ENCODE results near the gene SORCS2.

Gene SORCS2

DNA sequence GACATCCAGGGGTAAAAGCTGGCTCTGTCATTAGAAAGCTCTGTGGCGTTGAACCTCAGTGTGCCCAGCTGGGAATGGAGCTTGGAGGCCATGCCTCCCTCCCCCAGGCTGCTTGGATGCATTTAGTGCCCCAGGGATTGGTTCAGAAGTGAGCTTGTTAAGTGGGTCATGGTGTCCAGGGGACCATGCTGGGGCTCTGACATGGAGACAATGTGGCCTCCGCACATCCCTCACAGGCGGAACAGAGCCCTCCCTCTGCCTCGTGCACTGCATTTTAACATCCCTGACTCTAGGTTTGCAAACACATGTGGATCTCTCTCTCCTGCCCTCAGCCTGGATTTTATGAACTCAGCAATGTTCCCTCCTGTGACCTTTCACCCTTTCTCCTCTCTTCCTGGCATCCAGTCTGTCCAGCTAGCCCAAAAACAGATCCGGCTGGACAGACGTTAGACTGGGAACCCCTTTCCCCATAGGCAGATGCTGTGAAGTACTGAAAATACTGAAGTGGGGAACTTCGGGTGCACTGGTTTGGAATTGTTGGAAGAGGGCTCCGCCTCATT is 81.5 kb downstream of the SORCS2 start:
- H2BK5ac ChIP-seq (ENCODE audit: low read depth, low read length, poor library complexity), result no peak overlapping the region
- no peak overlapping the region for H2AFZ ChIP-seq (ENCODE audit: insufficient read depth, low read length, poor library complexity)
- no peak overlapping the region for H2AK5ac ChIP-seq (ENCODE audit: low read length)
- no peak overlapping the region for H4K12ac ChIP-seq (ENCODE audit: low read depth, low read length)
- H3K9ac ChIP-seq (ENCODE audit: low read length), result no peak overlapping the region
- H3K4me3 ChIP-seq (ENCODE audit: low read depth, low read length), result no peak overlapping the region
- H2BK12ac ChIP-seq (ENCODE audit: low read length), result no peak overlapping the region
- H3K9me3 ChIP-seq (ENCODE audit: insufficient read depth, low read depth, low read length), result peaks cover 2% of the 10 kb centered on the region
- peaks cover 0 to 4% of the 10 kb centered on the region in 2 experiments for H3K4me1 ChIP-seq (ENCODE audit: control insufficient read depth in 1 of 2, insufficient read depth in 2 of 2, low read length in 2 of 2)
- no peaks in the 10 kb centered on the region for H3K79me2 ChIP-seq (ENCODE audit: control insufficient read depth, insufficient read depth, low read length, poor library complexity)
- DNase-seq, result no peak
- H3K18ac ChIP-seq (ENCODE audit: low read length), result no peak overlapping the region
- H4K91ac ChIP-seq (ENCODE audit: low read depth, low read length), result no peak overlapping the region
- no peaks in the 10 kb centered on the region for H3K79me1 ChIP-seq (ENCODE audit: low read length)
- no peak overlapping the region for H3K23ac ChIP-seq (ENCODE audit: low read length)
- no peak overlapping the region for H2BK120ac ChIP-seq (ENCODE audit: insufficient read depth, low read length, poor library complexity)
- H4K8ac ChIP-seq (ENCODE audit: low read depth, low read length), result no peak overlapping the region
- no peak overlapping the region for H3K4ac ChIP-seq (ENCODE audit: low read depth, low read length)
- no peak overlapping the region for H3K27ac ChIP-seq (ENCODE audit: low read depth, low read length)
- no peak overlapping the region for H3K14ac ChIP-seq (ENCODE audit: low read length)
- no peaks in the 10 kb centered on the region for H3K36me3 ChIP-seq (ENCODE audit: control insufficient read depth in 1 of 2, insufficient read depth in 2 of 2, low read length in 2 of 2)
- no CpG with 5 or more reads among the region's 8 CpGs for WGBS (ENCODE audit: extremely low coverage, insufficient coverage, insufficient read length)
- no peaks in the 10 kb centered on the region for H3K27me3 ChIP-seq (ENCODE audit: insufficient read depth, low read length)
- no peak overlapping the region for H3K4me2 ChIP-seq (ENCODE audit: low read length)

GRCh38 chr4:7275067-7275466 is 82.7 kb downstream of the SORCS2 start:
- H3K27ac ChIP-seq (ENCODE audit: low read depth, low read length), result no peak overlapping the region

DNA sequence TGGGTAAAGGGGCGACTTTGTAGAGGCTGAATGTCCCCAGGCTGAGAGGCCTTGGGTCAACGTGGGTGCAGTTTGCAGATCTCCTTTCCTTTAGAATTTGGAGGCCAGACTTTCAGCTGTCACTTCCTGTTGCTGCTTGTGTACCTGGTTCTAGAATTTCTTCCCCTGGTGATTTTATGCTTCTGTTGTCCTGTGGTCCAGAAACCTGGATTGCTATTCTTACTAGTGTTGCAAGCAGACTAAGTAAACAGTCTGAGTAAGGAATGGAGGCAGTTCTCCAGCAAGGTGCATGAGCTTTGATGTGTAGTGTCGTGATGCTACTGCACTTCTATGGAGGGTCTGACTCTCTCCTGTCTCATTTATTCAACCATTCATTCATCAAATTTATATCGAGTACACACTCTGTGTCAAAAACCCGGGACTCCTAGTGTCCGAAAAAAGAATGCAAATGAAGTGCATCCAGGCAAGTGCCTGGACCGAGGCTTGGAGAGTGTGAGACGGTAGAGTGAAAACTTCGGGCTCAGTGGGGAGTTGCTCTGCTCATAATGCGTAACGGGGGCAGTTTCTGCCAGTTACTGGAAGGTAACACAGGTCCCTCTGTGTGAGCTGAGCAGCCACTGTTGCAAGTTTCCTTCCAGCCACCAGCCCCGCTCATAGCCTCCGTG is 83.3 kb downstream of the SORCS2 start:
- Histone ChIP-seq H4K91ac (ENCODE audit: low read depth, low read length) (no peak overlapping the region), H2BK120ac (ENCODE audit: insufficient read depth, low read length, poor library complexity) (no peak overlapping the region), H3K9ac (ENCODE audit: low read length) (no peak overlapping the region), H4K12ac (ENCODE audit: low read depth, low read length) (no peak overlapping the region), H3K23ac (ENCODE audit: low read length) (no peak overlapping the region), H2AFZ (ENCODE audit: insufficient read depth, low read length, poor library complexity) (no peak overlapping the region), H3K27me3 (ENCODE audit: insufficient read depth, low read length) (no peaks in the 10 kb centered on the region), H3K4ac (ENCODE audit: low read depth, low read length) (no peak overlapping the region), H2BK12ac (ENCODE audit: low read length) (no peak overlapping the region), H2AK5ac (ENCODE audit: low read length) (no peak overlapping the region), H4K8ac (ENCODE audit: low read depth, low read length) (no peak overlapping the region), H3K4me2 (ENCODE audit: low read length) (no peak overlapping the region), H3K18ac (ENCODE audit: low read length) (no peak overlapping the region), H3K4me1 (ENCODE audit: control insufficient read depth in 1 of 2, insufficient read depth in 2 of 2, low read length in 2 of 2) (peaks cover 0 to 4% of the 10 kb centered on the region in 2 experiments), H3K36me3 (ENCODE audit: control insufficient read depth in 1 of 2, insufficient read depth in 2 of 2, low read length in 2 of 2) (no peaks in the 10 kb centered on the region), H3K27ac (ENCODE audit: low read depth, low read length) (no peak overlapping the region), H2BK5ac (ENCODE audit: low read depth, low read length, poor library complexity) (no peak overlapping the region), H3K9me3 (ENCODE audit: insufficient read depth, low read depth, low read length) (no peaks in the 10 kb centered on the region), H3K79me1 (ENCODE audit: low read length) (no peaks in the 10 kb centered on the region), H3K79me2 (ENCODE audit: control insufficient read depth, insufficient read depth, low read length, poor library complexity) (no peaks in the 10 kb centered on the region), H3K14ac (ENCODE audit: low read length) (no peak overlapping the region), H3K4me3 (ENCODE audit: low read depth, low read length) (no peak overlapping the region)
- no peak for DNase-seq
- WGBS (ENCODE audit: extremely low coverage, insufficient coverage, insufficient read length), result no CpG with 5 or more reads among the region's 13 CpGs

More at GRCh38 chr4:7275067-7275466, 82.7 kb downstream of the SORCS2 start:
- Histone ChIP-seq H3K14ac (ENCODE audit: low read length) (no peak overlapping the region), H3K27me3 (ENCODE audit: insufficient read depth, low read length) (no peaks in the 10 kb centered on the region), H3K18ac (ENCODE audit: low read length) (no peak overlapping the region), H3K9me3 (ENCODE audit: insufficient read depth, low read depth, low read length) (peaks cover 1% of the 10 kb centered on the region), H3K36me3 (ENCODE audit: control insufficient read depth in 1 of 2, insufficient read depth in 2 of 2, low read length in 2 of 2) (no peaks in the 10 kb centered on the region), H2AK5ac (ENCODE audit: low read length) (no peak overlapping the region), H3K79me1 (ENCODE audit: low read length) (no peaks in the 10 kb centered on the region), H3K9ac (ENCODE audit: low read length) (no peak overlapping the region), H4K91ac (ENCODE audit: low read depth, low read length) (no peak overlapping the region), H3K23ac (ENCODE audit: low read length) (no peak overlapping the region), H4K8ac (ENCODE audit: low read depth, low read length) (no peak overlapping the region), H2BK5ac (ENCODE audit: low read depth, low read length, poor library complexity) (no peak overlapping the region), H3K4me2 (ENCODE audit: low read length) (no peak overlapping the region), H3K4me1 (ENCODE audit: control insufficient read depth in 1 of 2, insufficient read depth in 2 of 2, low read length in 2 of 2) (peaks cover 0 to 4% of the 10 kb centered on the region in 2 experiments), H3K4me3 (ENCODE audit: low read depth, low read length) (no peak overlapping the region), H2AFZ (ENCODE audit: insufficient read depth, low read length, poor library complexity) (no peak overlapping the region), H3K79me2 (ENCODE audit: control insufficient read depth, insufficient read depth, low read length, poor library complexity) (no peaks in the 10 kb centered on the region), H2BK120ac (ENCODE audit: insufficient read depth, low read length, poor library complexity) (no peak overlapping the region), H2BK12ac (ENCODE audit: low read length) (no peak overlapping the region), H3K4ac (ENCODE audit: low read depth, low read length) (no peak overlapping the region), H4K12ac (ENCODE audit: low read depth, low read length) (no peak overlapping the region)
- WGBS (ENCODE audit: extremely low coverage, insufficient coverage, insufficient read length), result no CpG with 5 or more reads among the region's 5 CpGs
- no peak for DNase-seq

- Histone ChIP-seq H3K27ac (ENCODE audit: low read depth, low read length) (no peak overlapping the region), H4K8ac (ENCODE audit: low read depth, low read length) (no peak overlapping the region), H2BK5ac (ENCODE audit: low read depth, low read length, poor library complexity) (no peak overlapping the region), H3K18ac (ENCODE audit: low read length) (no peak overlapping the region), H3K9ac (ENCODE audit: low read length) (no peak overlapping the region), H3K14ac (ENCODE audit: low read length) (no peak overlapping the region), H3K9me3 (ENCODE audit: insufficient read depth, low read depth, low read length) (no peaks in the 10 kb centered on the region), H3K23ac (ENCODE audit: low read length) (no peak overlapping the region), H4K91ac (ENCODE audit: low read depth, low read length) (no peak overlapping the region), H3K4me1 (ENCODE audit: control insufficient read depth in 1 of 2, insufficient read depth in 2 of 2, low read length in 2 of 2) (peaks cover 2 to 10% of the 10 kb centered on the region in 2 experiments), H2BK12ac (ENCODE audit: low read length) (no peak overlapping the region), H2AFZ (ENCODE audit: insufficient read depth, low read length, poor library complexity) (no peak overlapping the region), H3K4me3 (ENCODE audit: low read depth, low read length) (no peak overlapping the region), H3K27me3 (ENCODE audit: insufficient read depth, low read length) (no peaks in the 10 kb centered on the region), H3K4me2 (ENCODE audit: low read length) (no peak overlapping the region), H3K79me2 (ENCODE audit: control insufficient read depth, insufficient read depth, low read length, poor library complexity) (no peaks in the 10 kb centered on the region), H3K36me3 (ENCODE audit: control insufficient read depth in 1 of 2, insufficient read depth in 2 of 2, low read length in 2 of 2) (no peaks in the 10 kb centered on the region), H2AK5ac (ENCODE audit: low read length) (no peak overlapping the region), H3K79me1 (ENCODE audit: low read length) (no peaks in the 10 kb centered on the region), H3K4ac (ENCODE audit: low read depth, low read length) (no peak overlapping the region), H2BK120ac (ENCODE audit: insufficient read depth, low read length, poor library complexity) (no peak overlapping the region), H4K12ac (ENCODE audit: low read depth, low read length) (no peak overlapping the region)
- no CpG with 5 or more reads among the region's 11 CpGs for WGBS (ENCODE audit: extremely low coverage, insufficient coverage, insufficient read length)
- no peak for DNase-seq
These were observed 84.2 kb downstream of the SORCS2 start for GRCh38 chr4:7276515-7276914.

Data from trophoblast cell (in vitro differentiated cells and primary cell).